GM18526 (cell line): ENCODE results near the gene BMP7.

Experiments
- POLR2A ChIP-seq: IDR thresholded peaks from 3 replicates; pipeline ENCODE4 v1.6.1; 2011; ENCODE audit not compliant: insufficient read length; ENCODE audit errors: extremely low read depth

The BMP7 gene

DNA sequence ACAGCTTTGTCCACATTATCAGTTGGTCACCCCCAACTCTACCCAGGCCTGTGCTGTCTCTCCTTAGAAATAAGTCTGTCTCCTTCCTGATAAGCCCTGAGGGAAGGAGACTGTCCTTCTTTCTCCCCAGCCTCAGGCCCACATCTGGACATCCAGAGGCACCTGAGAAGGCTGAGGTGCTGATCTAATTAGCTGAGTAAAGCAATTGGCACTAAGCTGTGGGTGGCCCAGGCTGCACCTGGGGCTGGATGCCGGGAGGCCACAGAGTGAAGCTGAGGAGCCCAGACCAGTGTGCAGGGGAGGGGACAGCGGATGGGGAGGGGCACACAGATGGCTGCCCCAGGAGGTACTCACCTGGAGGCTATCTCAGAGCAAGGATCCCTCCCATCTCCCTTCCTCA lies 26.2 kb upstream of the BMP7 start:
- no peak for TF ChIP-seq POLR2A

GRCh38 chr20:57291694-57292093 lies 25.3 kb upstream of the BMP7 start:
- no peak for TF ChIP-seq POLR2A

- TF ChIP-seq POLR2A = no peak
Observed at GRCh38 chr20:57291003-57291402, 24.6 kb upstream of the BMP7 start.

DNA sequence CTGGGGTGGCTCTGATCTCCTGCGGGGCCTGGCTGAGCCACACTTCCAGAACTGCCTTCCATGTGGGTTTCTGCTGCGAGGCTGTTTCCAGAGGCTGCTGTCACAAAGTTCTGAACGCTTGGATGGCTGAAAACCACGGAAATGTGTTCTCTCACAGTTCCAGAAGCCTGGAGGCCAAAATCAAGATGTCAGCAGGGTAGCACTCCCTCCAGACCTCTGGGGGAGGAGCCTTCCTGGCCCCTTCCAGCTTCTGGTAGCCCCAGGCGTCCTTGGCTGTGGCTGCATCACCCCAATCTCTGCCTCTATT lies 23.7 kb upstream of the BMP7 start:
- TF ChIP-seq POLR2A = no peak

GRCh38 chr20:57289391-57290177 lies 23.1 kb upstream of the BMP7 start:
- no peak for TF ChIP-seq POLR2A

GRCh38 chr20:57288651-57289277 lies 22.3 kb upstream of the BMP7 start:
- TF ChIP-seq POLR2A = no peak

GRCh38 chr20:57287901-57288300 lies 21.5 kb upstream of the BMP7 start:
- no peak for TF ChIP-seq POLR2A

DNA sequence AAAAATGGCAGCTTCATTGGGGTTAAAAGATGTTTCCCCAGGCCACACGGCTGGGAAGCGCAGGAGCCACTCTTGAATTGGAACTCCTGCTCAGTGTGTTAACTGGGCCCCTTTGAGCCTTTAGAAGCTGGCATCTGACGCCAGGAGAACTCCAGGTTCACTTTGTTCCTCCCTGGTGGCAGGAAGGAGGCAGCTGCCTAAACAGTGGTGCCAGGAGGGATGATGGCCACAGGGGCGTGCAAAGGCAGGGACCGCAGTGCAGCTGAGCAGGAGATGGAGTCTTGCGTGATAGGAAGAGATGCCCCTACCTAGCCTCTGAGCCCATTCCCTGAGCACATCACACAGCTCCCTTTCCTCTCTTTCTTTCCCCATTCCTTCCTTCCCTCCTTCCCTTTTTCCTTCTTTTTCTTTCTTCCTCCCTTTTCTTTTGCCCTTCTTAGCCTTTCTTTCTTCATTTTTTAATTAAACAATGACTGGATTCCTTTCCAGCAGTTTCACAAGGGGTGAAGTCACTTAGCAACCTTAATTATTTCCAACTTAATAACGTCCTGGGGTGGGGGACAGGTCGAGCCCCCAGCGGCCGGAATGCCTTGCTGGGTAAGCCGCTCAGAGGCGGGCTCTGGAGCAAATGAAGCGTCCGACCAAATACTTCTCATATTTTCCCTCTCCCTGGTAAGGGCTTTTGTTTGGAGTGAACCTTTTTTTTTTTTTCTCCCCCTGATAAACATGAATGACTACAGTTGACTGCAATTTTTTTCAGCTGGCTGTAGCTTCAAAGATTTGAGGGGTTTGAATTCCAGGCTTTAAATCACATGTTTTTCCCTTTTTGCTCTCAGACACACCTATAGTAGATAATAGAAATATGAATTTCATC lies 20.8 kb upstream of the BMP7 start:
- no peak for TF ChIP-seq POLR2A

DNA sequence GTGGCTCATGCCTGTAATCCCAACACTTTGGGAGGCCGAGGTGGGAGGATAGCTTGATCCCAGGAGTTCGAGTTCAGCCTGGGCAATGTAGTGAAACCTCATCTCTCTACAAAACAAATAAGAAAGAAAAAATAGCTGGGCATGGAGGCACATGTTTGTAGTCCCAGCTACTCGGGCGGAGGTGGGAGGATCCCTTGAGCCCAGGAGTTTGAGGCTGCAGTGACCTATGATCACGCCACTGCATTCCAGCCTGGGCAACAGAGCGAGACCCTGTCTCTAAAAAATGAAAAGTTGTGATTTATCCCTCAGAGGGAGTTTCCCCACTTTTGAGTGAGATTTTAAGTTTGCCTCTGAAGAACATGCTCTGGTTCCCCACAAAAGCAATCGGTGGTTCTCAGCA lies 17.4 kb upstream of the BMP7 start:
- TF ChIP-seq POLR2A = no peak

GRCh38 chr20:57282670-57283361 lies 16.4 kb upstream of the BMP7 start:
- no peak for TF ChIP-seq POLR2A

GRCh38 chr20:57281900-57282299 lies 15.5 kb upstream of the BMP7 start:
- TF ChIP-seq POLR2A = no peak

- TF ChIP-seq POLR2A = no peak
Observed at GRCh38 chr20:57280221-57280620, 13.8 kb upstream of the BMP7 start.

GRCh38 chr20:57278457-57278856 lies 12.0 kb upstream of the BMP7 start:
- TF ChIP-seq POLR2A = no peak

DNA sequence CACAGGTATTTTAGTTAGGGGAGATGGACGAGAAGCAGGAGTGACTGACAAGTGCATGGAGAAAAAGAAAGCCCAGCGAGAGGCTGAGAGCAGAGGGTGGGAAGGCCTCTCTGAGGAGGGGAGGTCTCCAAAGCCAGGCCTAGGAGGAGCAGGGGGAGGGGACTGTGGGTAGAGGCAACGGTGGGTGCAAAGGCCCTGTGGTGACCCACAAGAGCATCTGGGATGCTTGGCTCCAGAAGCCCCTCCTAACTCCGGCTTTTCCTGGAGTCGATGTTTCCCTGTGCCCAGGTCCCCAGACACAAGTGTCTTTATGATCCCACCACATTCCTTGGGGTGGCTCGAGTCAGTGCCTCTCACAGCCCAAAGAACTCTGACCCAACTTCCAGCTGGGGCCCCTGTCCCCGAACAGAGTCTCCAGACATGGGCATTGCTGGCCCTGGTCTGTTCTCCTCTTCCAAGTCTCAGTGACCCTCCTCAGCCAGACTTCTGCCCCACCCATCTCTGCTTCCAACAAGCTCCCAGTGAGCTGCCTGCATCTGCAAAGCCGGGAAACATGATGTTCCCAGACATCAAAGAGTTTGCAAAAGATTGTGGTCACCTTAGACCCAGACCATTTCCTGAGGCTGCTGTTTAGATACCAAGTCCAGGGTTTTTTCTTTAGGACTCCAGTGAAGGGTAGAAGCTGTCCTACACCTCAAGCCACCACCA lies 11.1 kb upstream of the BMP7 start:
- TF ChIP-seq POLR2A = no peak

GRCh38 chr20:57276221-57276620 lies 9.8 kb upstream of the BMP7 start:
- TF ChIP-seq POLR2A = no peak
